Natural killer cell treated with Interleukin-12 subunit alpha and Interleukin-12 subunit beta and Interleukin-15 and Interleukin-18, amount 100 ng/mL, for 72 hours (primary cell): ENCODE results near the gene ZNF180. TPM values are rescaled to one million over a fixed set of nuclear protein-coding genes. Genes with fewer than 3 reads are reported as not detected.
"Not testable (repeated sequence)": the region's sequence is repeated elsewhere in the genome, so short reads cannot be mapped to it uniquely, and the experiment has no call there.

Experiments used
- ATAC-seq, 2 donors: fragments of 150-1000 bp; cut with Tn5 transposase in 1 of 2; sonication (Bioruptor Pico), chemical (Tn5 transposase) in 1 of 2; 2 replicates each; pipeline ENCODE4 v1.10.0; 2021
- DNase-seq: peaks from one replicate; pipeline ENCODE4 v3.0.0; 2022; ENCODE audit warnings: low spot score
- H3K27ac Mint-ChIP-seq, 2 donors: 1 replicate in 1 of 2; 2 replicates in 1 of 2; pipeline ENCODE4 v1.8.0; 2022; ENCODE audit warnings: mixed read lengths in 2 of 2, mild to moderate bottlenecking in 1 of 2, moderate library complexity in 1 of 2
- H3K27me3 Mint-ChIP-seq, 2 donors: 1 replicate in 1 of 2; 2 replicates in 1 of 2; pipeline ENCODE4 v1.8.0; 2022; ENCODE audit warnings: mixed read lengths in 2 of 2
- H3K36me3 Mint-ChIP-seq: one replicate; pipeline ENCODE4 v1.8.0; 2022; ENCODE audit warnings: mixed read lengths
- H3K4me1 Mint-ChIP-seq, 2 donors: 1 replicate in 1 of 2; 2 replicates in 1 of 2; pipeline ENCODE4 v1.8.0; 2022; ENCODE audit warnings: low read depth in 2 of 2, mixed read lengths in 2 of 2, mild to moderate bottlenecking in 1 of 2
- H3K4me3 Mint-ChIP-seq: one replicate; pipeline ENCODE4 v1.8.0; 2022; ENCODE audit warnings: mixed read lengths
- H3K9me3 Mint-ChIP-seq: 2 replicates; pipeline ENCODE4 v1.8.0; 2022; ENCODE audit warnings: mixed read lengths
- total RNA-seq, 2 donors: library from RNA; stranded (reverse); gene quantifications; one replicate each; pipeline ENCODE4 v1.2.3, GENCODE V29; 2022

Gene ZNF180
- total RNA-seq, 2 donors from 2014 or later, result 9.2 to 9.3 TPM

DNA sequence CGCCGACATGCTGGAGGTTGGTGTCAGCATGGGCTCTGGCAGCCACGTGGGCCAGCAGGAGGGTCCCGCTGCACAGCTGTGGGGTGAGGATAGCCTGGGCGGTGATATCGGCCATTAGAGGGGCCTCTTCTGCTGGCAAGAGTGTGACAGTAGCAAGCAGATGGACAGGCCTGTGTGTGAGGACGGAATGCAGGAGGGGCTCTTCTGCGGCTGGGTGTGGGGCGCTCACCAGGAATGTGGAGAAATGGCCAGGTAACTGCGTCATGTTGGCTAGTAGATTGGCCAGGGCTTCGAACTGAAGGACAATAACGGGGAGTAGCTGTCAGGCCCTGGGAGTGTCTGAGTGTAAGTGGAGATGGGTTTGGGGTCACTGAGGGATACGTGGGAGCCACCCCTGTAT, 44.3 kb downstream of the ZNF180 start:
- not testable (repeated sequence) for ATAC-seq, DNase-seq, H3K27me3 Mint-ChIP-seq, H3K27ac Mint-ChIP-seq, H3K4me1 Mint-ChIP-seq, H3K4me3 Mint-ChIP-seq
- peaks cover 37% of the 10 kb centered on the region for H3K36me3 Mint-ChIP-seq
- peaks cover 37% of the 10 kb centered on the region for H3K9me3 Mint-ChIP-seq

DNA sequence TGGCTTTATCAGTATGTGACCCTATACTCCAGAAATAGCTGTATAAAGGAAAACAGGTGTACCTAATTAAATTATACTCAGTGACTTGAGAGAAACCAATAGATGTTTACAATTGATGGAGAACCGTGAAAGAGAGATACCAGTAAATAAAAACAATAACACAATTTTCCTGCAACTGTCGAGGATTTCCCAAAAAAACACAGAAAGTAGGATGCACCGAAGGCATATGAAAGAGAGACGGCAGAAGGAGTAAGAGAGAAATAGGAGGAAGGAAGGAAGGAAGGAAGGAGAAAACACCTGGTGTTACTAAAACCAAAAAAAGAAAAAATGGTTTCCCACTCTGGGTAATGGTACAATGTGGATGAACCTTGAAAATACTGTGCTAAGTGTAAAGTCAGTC, 45.2 kb downstream of the ZNF180 start:
- no peaks in the 10 kb centered on the region for H3K4me1 Mint-ChIP-seq
- peaks cover 39% of the 10 kb centered on the region for H3K9me3 Mint-ChIP-seq
- no peak for ATAC-seq
- H3K36me3 Mint-ChIP-seq, result peaks cover 43% of the 10 kb centered on the region
- H3K27me3 Mint-ChIP-seq, result no peaks in the 10 kb centered on the region
- H3K4me3 Mint-ChIP-seq, result no peak overlapping the region
- DNase-seq, result no peak
- H3K27ac Mint-ChIP-seq, result no peak overlapping the region

DNA sequence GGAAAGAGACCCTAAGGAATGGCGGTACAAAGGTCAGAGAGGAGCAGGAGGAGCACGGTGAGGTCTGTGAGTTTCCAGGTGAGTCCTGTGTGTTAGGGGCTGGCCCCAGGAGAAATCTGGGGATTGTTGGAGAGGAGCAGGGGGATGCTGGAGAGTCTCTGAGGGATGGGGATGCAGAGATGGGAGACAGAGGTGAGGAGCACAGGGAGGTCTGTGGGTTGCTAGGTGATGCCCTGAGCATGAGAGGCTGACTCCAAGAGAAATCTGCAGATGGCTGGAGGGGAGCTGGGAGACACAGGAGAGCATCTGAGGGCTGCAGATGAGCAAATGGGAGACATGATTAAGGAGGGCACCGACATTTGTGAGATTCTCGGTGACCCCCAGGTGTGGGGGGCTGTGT, 48.0 kb downstream of the ZNF180 start:
- H3K27me3 Mint-ChIP-seq, result no peaks in the 10 kb centered on the region
- H3K4me1 Mint-ChIP-seq, result peaks cover 4 to 5% of the 10 kb centered on the region in 2 donors
- H3K36me3 Mint-ChIP-seq, result peaks cover 52% of the 10 kb centered on the region
- no peak overlapping the region for H3K27ac Mint-ChIP-seq
- no peak for ATAC-seq
- peaks cover 33% of the 10 kb centered on the region for H3K9me3 Mint-ChIP-seq
- no peak overlapping the region for H3K4me3 Mint-ChIP-seq
- no peak for DNase-seq

DNA sequence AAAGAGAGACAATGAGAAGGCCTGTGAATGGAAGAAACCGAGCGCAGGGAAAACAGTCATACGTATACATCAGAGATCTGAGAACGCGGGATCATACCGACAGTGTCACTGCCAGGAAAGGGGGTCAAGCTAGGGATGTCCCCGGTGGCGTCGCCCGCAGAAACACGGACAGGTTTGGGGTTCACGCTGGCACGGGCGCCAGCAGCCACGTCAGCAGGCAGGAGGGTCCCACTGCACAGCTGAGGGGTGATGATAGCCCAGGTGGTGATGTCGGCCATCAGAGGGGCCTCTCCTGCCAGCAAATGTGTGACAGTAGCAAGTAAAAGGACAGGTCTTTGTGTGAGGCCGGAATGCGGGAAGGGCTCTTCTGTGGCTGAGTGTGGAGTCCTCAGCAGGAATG, 48.6 kb downstream of the ZNF180 start:
- peaks cover 34% of the 10 kb centered on the region for H3K9me3 Mint-ChIP-seq
- no peaks in the 10 kb centered on the region for H3K27me3 Mint-ChIP-seq
- no peak overlapping the region for H3K4me3 Mint-ChIP-seq
- peaks cover 58% of the 10 kb centered on the region for H3K36me3 Mint-ChIP-seq
- DNase-seq (no peak), ATAC-seq (no peak)
- H3K27ac Mint-ChIP-seq, result no peak overlapping the region
- peaks cover 4 to 5% of the 10 kb centered on the region in 2 donors for H3K4me1 Mint-ChIP-seq

DNA sequence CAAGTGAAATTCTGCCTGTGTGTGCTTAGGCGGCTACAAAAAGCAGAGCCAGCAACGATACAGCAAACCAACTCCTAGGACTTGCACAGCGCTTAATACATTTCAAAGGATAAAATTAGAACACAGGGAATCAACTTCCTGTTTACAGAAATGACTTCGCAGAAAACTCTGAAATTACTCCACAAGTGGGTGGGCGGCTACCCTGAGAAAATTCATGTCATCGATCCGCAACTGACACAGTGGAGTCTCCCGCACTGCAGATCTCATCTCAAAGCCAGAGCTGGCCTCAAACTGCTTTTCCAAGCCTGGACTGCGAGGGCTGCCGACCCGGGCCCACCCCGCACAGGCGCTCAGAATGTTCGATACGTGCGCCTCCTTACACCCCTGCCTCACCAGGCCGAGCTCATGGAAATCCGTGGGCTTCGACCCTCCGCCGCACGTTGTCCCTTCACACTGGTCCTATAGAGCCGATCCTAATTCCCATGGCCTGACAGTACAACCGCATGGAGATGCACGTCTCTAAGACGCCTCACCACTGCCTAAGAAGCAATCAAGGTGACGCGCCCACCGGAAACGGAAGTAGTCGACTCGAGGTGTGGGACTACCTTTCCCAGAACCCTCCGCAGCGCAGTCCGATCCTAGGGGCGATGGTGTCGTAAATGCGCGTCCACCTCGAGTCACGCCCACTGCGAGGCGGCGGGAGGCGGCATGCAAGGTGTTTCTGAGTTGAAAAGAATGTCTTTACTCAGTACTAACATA, 52.2 kb downstream of the ZNF180 start, which contains the start of gene ZNF229:
ZNF229 (minus strand) TSS at position 557 of the 759 bp plus-strand sequence. CDS start 5,625 bp downstream, outside the sequence.
- Mint-ChIP-seq H3K4me3 (peak within 1 kb of the TSS; percentile 73), H3K27ac (no peak within 1 kb of the TSS), H3K36me3 (peaks cover 74% of the 10 kb centered on the region), H3K4me1 (peaks cover 4 to 5% of the 10 kb centered on the region in 2 donors), H3K9me3 (peaks cover 44% of the 10 kb centered on the region), H3K27me3 (peaks cover 0 to 6% of the 10 kb centered on the region in 2 donors)
- ATAC-seq (peak; percentile 61 to 78), DNase-seq (peak; percentile 66)

DNA sequence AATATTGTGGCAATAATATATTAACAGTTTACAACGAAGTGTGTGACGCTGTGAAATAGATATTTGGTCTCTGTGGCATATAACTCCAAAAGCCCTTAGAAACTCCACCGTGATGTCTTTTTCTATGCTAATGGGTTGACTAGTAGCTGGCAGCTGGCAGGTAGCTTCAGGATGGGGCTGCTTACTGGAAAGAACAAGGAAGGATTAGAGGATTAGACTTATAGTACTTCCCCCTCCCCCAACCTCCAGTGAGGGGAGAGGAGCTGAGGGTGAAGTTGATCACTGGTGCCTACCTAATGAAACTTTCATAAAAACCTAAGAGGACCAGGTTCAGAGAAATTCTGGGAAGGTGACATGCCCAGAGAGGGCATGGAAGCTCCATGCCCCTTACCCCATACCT, 61.9 kb downstream of the ZNF180 start:
- Mint-ChIP-seq H3K27ac (no peak overlapping the region), H3K4me3 (no peak overlapping the region), H3K27me3 (no peaks in the 10 kb centered on the region), H3K9me3 (peaks cover 21% of the 10 kb centered on the region), H3K36me3 (peaks cover 33% of the 10 kb centered on the region), H3K4me1 (no peaks in the 10 kb centered on the region)
- ATAC-seq (no peak), DNase-seq (no peak)

DNA sequence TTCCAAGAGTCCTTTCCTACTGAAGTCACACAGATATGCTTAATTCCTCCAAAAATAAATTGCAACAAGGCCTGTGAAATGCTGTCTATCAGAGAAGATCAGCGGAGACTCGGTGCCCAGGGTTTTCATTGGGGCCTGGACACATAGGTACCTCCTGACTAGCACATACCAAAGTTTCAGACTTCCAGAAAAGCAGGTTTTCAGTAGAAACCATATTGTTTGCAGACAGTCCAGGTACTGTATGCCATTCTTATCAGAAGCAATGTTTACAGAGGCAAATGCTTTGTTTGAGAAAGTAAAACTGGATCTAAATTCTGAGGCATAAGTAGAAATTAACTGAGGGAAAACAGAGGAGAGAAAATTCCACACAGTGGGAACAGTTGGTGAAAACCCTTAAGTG, 64.9 kb downstream of the ZNF180 start:
- no peak overlapping the region for H3K27ac Mint-ChIP-seq
- no peaks in the 10 kb centered on the region for H3K27me3 Mint-ChIP-seq
- DNase-seq (no peak), ATAC-seq (no peak)
- peaks cover 17% of the 10 kb centered on the region for H3K9me3 Mint-ChIP-seq
- no peaks in the 10 kb centered on the region for H3K4me1 Mint-ChIP-seq
- H3K36me3 Mint-ChIP-seq, result peaks cover 34% of the 10 kb centered on the region
- H3K4me3 Mint-ChIP-seq, result no peak overlapping the region

DNA sequence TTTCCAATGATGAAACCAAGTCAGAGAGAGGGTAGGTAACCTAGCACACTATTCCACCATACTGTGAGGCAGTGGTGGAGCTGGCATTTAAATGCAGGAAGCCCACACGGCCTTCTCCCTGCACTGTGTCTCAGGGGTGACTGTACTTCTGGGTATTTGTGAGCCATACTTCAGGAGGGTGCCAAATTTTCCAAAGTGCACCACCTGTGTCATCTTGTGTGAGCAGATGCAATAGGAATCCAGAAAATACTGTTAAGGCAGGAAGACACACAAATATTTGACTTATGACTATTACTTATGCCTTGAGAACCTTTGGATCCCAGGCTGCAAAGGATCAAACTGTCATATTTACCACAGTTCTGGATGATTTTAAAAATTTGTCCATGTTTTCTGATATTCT, 69.4 kb downstream of the ZNF180 start:
- no peak overlapping the region for H3K4me3 Mint-ChIP-seq
- H3K36me3 Mint-ChIP-seq, result peaks cover 35% of the 10 kb centered on the region
- no peak for ATAC-seq
- no peak for DNase-seq
- H3K27me3 Mint-ChIP-seq, result no peaks in the 10 kb centered on the region
- H3K9me3 Mint-ChIP-seq, result peaks cover 22% of the 10 kb centered on the region
- no peaks in the 10 kb centered on the region for H3K4me1 Mint-ChIP-seq
- H3K27ac Mint-ChIP-seq, result no peak overlapping the region

Other genes with a start within 250 kb of the ZNF180 start
- not detected for gene ZNF233, start 240.6 kb downstream of the ZNF180 start, total RNA-seq
- 1 to 10 TPM; 8.3 to 9.0 TPM for gene ZNF235, start 195.5 kb downstream of the ZNF180 start, total RNA-seq
- not detected for gene ZNF112, start 143.8 kb downstream of the ZNF180 start, total RNA-seq
- 1 to 10 TPM in 1 of 2 donors, under 1 TPM in 1; 0.20 to 1.5 TPM for gene ZNF285, start 98.9 kb downstream of the ZNF180 start, total RNA-seq
- gene ZNF229, start 52.0 kb downstream of the ZNF180 start, total RNA-seq, result under 1 TPM in 1 of 2 donors, not detected in 1; 0.24 TPM
- gene CEACAM20, start 29.2 kb upstream of the ZNF180 start, total RNA-seq, result not detected
- not detected for gene IGSF23, start 113.0 kb upstream of the ZNF180 start, total RNA-seq
- 10 to 100 TPM; 11.7 to 20.3 TPM for gene PVR, start 143.4 kb upstream of the ZNF180 start, total RNA-seq
- gene CEACAM19, start 171.0 kb upstream of the ZNF180 start, total RNA-seq, result 1 to 10 TPM; 1.6 to 1.9 TPM
- not detected for gene CEACAM16, start 198.6 kb upstream of the ZNF180 start, total RNA-seq
- gene BCL3, start 248.2 kb upstream of the ZNF180 start, total RNA-seq, result 100 to 1,000 TPM; 117 to 122 TPM